Tongue (tissue), 2 donors: ENCODE measurements around the gene CCNL2. TPM values are rescaled to one million over a fixed set of nuclear protein-coding genes. Genes with fewer than 3 reads are reported as not detected.

Experiments
- DNase-seq: peaks from one replicate; pipeline ENCODE4 v3.0.0-alpha.2; 2015
- total RNA-seq: library from RNA; depleted of rRNA; stranded (reverse); fragments of >200 nt; gene quantifications from one replicate; pipeline ENCODE4 v1.2.3, GENCODE V29; 2014

Gene CCNL2
- total RNA-seq, 1 donor from 2014 or later = 174 TPM

DNA sequence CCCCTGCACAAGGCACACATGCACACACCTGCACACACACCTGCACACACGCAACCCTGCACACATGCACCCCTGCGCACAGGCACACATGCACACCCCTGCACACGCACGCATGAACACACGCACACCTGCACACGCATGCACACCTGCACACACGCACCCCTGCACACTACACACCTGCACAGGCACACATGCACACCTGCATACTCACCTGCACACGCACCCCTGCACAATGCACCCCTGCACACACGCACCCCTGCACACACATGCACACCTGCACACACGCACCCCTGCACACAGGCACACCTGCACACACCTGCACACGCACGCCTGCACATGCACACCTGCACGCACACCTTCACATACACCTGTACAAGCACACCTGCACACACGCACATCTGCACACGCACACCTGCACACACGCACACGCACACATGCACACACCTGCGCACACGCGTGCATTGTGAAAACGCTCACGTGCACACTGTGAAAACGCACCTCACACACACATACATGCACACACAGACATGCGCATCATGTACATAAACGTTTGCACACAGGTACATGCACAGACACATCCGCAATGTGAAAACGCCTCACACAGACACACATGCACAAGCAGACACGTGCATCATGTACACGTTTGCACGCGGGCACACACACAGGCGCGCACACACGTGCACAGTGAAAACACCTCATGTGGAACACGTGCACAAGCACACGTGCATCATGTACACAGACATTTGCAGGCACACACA lies 58.2 kb downstream of the CCNL2 start:
- no peak for DNase-seq

DNA sequence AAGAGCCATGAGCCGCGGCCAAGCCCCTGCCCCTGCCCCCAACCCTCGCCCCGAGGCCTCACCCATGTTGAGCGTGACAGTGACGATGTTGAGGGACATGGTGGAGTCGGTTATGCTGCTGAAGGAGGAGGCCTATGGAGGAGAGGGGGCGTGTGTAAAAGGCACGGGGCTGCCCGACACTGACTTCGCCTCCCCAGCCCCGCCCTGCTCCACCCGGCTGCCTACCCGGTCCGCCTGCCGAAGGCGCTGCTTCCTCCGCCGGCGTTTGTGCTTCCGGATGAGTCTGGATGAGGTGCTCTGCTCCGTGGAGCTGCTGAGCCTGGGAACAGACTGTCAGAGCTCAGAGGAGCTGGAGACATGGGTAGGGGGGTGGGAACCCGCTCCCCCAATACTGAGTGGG lies 59.0 kb downstream of the CCNL2 start:
- no peak for DNase-seq

DNA sequence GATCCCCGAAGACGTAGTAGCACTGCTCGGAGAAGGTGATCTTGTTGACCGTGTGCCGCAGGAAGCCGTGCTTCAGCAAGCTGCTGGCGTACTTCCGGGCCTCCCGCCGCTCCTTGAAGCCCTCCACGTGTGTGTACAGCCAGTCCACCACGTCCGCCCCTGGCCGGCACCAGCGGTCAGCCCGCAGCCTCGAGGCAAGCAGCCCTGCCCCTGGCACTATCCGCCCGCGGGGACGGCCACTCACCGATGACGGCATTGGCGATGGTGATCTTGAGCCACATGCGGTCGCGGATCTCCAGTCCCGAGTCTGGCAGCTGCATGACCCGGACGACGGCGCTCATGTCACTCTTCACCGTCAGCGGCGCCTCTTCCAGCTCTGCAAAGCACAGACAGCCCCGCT lies 60.9 kb downstream of the CCNL2 start:
- no peak for DNase-seq

DNA sequence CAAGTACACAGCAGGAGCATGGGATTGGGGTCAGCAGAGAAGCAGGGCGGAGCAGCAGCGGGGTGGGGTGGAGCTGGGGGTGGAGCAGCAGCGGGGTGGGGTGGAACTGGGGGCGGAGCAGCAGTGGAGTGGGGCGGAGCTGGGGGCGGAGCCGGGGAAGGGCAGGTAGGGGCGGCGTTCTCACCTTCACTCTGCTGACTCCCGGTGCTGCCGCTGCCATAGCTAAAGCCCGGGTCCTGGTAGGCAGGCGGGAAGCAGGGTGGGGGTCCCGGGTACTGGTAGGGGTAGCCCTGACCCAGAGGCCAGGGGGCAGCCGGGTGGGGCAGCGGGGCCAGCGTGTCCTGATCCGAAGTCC lies 61.4 kb downstream of the CCNL2 start:
- DNase-seq = no peak

DNA sequence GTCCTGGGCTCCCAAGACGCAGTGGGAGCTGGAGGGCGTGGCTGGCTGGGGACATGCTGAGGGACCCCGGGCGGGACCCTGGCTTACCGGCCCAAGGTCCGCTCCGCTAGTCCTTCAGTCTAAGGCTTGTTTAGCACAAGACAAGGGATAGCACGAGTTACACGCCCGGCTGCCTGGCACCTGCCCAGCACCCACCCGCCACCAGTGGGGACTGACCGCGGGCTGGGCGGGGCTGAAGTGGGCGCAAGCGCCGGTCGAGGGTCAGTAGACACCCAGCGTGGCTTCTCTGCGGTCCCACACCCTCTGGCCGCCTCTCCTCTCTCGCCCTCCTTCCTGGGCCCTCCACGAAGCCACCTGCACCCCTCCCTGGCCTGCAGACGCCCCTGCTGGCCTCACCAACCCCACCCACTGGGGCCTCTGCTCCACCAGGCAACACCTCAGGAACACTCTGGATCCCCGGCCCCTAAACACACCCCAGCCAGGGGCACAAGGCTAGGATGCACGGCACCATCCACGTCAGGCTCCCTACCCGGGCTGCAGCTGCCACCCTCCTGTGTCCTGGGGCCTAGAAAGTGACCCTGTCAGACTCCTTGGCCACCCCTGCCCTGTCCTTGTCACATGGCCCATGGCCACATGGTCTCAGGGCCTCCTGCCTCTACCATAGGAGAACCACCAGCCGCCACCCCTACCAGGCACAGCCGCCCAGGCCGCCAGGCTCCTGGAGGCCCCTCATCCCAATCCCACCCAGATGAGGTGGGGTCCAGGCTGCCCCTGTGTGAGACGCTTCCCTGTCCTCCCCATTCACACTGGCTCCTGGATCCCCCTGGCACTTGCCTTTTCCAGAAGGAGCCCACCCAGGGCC lies 62.0 kb downstream of the CCNL2 start:
- no peak for DNase-seq

DNA sequence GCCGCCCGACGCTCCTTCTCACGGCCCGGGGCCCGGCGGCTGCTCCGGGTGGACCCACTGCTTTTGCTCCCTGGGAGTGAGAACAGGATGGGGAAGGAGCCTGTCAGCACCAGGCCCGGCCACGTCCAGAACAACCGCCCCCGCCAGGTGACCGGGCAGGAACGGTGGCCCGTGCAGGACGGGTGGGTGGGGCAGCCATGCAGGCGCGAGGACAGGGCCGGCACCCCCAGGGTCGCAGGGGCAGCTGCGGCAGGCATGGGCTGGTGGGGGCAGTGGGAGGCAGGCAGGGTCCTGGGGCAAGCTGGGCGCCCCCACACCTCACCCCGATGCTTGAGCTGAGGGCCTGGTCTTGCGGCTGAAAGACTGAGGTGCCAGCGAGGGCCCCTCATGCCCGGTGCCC lies 62.7 kb downstream of the CCNL2 start:
- DNase-seq = no peak

DNA sequence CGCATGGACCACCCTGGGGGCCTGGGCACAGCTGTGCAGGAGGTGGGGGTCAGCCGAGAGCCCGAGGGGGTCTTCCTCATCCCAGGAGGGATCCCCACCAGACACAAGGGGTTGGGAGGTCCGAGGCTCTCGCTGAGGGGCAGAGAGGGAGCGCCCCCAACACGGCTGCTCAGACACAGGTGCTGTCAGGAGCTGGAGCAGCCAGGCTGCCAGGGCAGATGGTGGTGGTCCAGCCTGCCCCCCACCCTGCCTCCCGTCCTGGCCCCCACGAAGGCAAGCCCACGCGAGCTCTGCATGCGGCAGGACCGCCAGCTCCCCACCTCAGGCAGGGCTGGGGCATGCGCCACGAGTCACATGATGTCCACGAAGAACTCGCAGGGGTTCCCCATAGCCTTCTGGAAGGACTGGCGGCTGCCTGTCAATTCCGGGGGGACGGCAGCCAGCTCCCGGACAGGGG lies 63.3 kb downstream of the CCNL2 start:
- no peak for DNase-seq

Other genes starting within 250 kb of the CCNL2 start
- gene TTLL10, start 225.5 kb downstream of the CCNL2 start, total RNA-seq = 0.41 TPM
- gene TNFRSF18, start 192.7 kb downstream of the CCNL2 start, total RNA-seq = 3.0 TPM
- 2.9 TPM for gene TNFRSF4, start 185.2 kb downstream of the CCNL2 start, total RNA-seq
- 69.1 TPM for gene SDF4, start 167.3 kb downstream of the CCNL2 start, total RNA-seq
- gene B3GALT6, start 167.1 kb downstream of the CCNL2 start, total RNA-seq = 16.5 TPM
- gene C1QTNF12, start 152.6 kb downstream of the CCNL2 start, total RNA-seq = 6.3 TPM
- gene UBE2J2, start 125.5 kb downstream of the CCNL2 start, total RNA-seq = 34.6 TPM
- gene SCNN1D, start 118.9 kb downstream of the CCNL2 start, total RNA-seq = 4.8 TPM
- gene ACAP3, start 91.4 kb downstream of the CCNL2 start, total RNA-seq = 73.3 TPM
- 15.1 TPM for gene PUSL1, start 90.7 kb downstream of the CCNL2 start, total RNA-seq
- gene INTS11, start 74.7 kb downstream of the CCNL2 start, total RNA-seq = 61.5 TPM
- 17.5 TPM for gene CPTP, start 74.5 kb downstream of the CCNL2 start, total RNA-seq
- gene TAS1R3, start 68.1 kb downstream of the CCNL2 start, total RNA-seq = 1.9 TPM
- gene DVL1, start 49.9 kb downstream of the CCNL2 start, total RNA-seq = 82.8 TPM
- 95.3 TPM for gene MXRA8, start 40.8 kb downstream of the CCNL2 start, total RNA-seq
- gene AURKAIP1, start 24.1 kb downstream of the CCNL2 start, total RNA-seq = 75.3 TPM
- 101 TPM for gene MRPL20, start 8.0 kb upstream of the CCNL2 start, total RNA-seq
- 13.4 TPM for gene ANKRD65, start 21.9 kb upstream of the CCNL2 start, total RNA-seq
- 39.3 TPM for gene VWA1, start 36.4 kb upstream of the CCNL2 start, total RNA-seq
- 1.3 TPM for gene ATAD3C, start 50.4 kb upstream of the CCNL2 start, total RNA-seq
- 10.5 TPM for gene ATAD3B, start 72.4 kb upstream of the CCNL2 start, total RNA-seq
- 21.3 TPM for gene ATAD3A, start 112.8 kb upstream of the CCNL2 start, total RNA-seq
- gene TMEM240, start 141.3 kb upstream of the CCNL2 start, total RNA-seq = 2.4 TPM
- 55.7 TPM for gene SSU72, start 175.5 kb upstream of the CCNL2 start, total RNA-seq
- gene FNDC10, start 200.8 kb upstream of the CCNL2 start, total RNA-seq = 1.0 TPM
- gene MIB2, start 216.2 kb upstream of the CCNL2 start, total RNA-seq = 79.5 TPM
- 18.1 TPM for gene MMP23B, start 232.8 kb upstream of the CCNL2 start, total RNA-seq